H1 (cell line): ENCODE measurements around the gene P2RX6. TPM values are rescaled to one million over a fixed set of nuclear protein-coding genes. Genes with fewer than 3 reads are reported as not detected.
A peak's percentile ranks its signal among the peaks of the same experiment; 100 is the strongest.

Experiments
- CTCF ChIA-PET: fragments of 300-600 bp; sonication (Branson Sonifier 250); formaldehyde crosslinking; loops from one replicate; lab custom pipeline; 2021; ENCODE audit not compliant: partially characterized antibody; lab: Charles Lee
- POLR2A ChIA-PET: fragments of 300-600 bp; sonication (Branson Sonifier 250); formaldehyde crosslinking; loops from one replicate; lab custom pipeline; 2021; ENCODE audit warnings: inconsistent platforms; ENCODE audit not compliant: partially characterized antibody; lab: Charles Lee
- DNase-seq, 2 experiments: peaks; one replicate each; pipeline versions ENCODE4 v3.0.0 to v3.0.0-alpha.2; 2010 to 2022; ENCODE audit warnings: low spot score in 2 of 2, low read depth in 1 of 2, mixed read lengths in 1 of 2
- FAIRE-seq: peaks from 2 replicates; lab custom pipeline; 2011; peaks lifted over from hg19 to GRCh38; lab: Jason Lieb, UNC
- H2AFZ ChIP-seq: 2 replicates; pipeline ENCODE4 v1.8.1; 2012; ENCODE audit warnings: low read length, inconsistent platforms
- H2AK5ac ChIP-seq: 2 replicates; pipeline ENCODE4 v1.6.1; 2013; ENCODE audit warnings: low read depth, low read length
- H2BK120ac ChIP-seq: replicated peaks from 2 replicates; pipeline ENCODE3; 2013; ENCODE audit warnings: low read depth, low read length, inconsistent platforms
- H2BK12ac ChIP-seq: 2 replicates; pipeline ENCODE4 v1.6.1; 2013; ENCODE audit warnings: low read depth, low read length
- H2BK15ac ChIP-seq: 2 replicates; pipeline ENCODE4 v1.6.1; 2013; ENCODE audit warnings: low read length
- H2BK20ac ChIP-seq: 2 replicates; pipeline ENCODE4 v1.6.1; 2013; ENCODE audit warnings: low read length
- H2BK5ac ChIP-seq: 2 replicates; pipeline ENCODE4 v1.6.1; 2013; ENCODE audit warnings: low read depth, low read length
- H3K14ac ChIP-seq: 2 replicates; pipeline ENCODE4 v1.6.1; 2013; ENCODE audit warnings: inconsistent platforms; ENCODE audit not compliant: insufficient read length
- H3K18ac ChIP-seq: 2 replicates; pipeline ENCODE4 v1.6.1; 2013; ENCODE audit warnings: low read length; ENCODE audit errors: extremely low read depth
- H3K23ac ChIP-seq: 2 replicates; pipeline ENCODE4 v1.6.1; 2013; ENCODE audit warnings: inconsistent platforms; ENCODE audit not compliant: insufficient read length
- H3K23me2 ChIP-seq: 2 replicates; pipeline ENCODE4 v1.6.1; 2013; ENCODE audit warnings: low read depth, low read length
- H3K27ac ChIP-seq: 2 replicates; pipeline ENCODE4 v1.6.1; 2011; ENCODE audit warnings: low read depth, low read length, inconsistent platforms
- H3K27me3 ChIP-seq, 4 experiments: replicated peaks in 1 of 4; 1 replicate in 1 of 4; 2 replicates in 3 of 4; pipeline versions ENCODE4 v1.6.1 to v1.8.1; 2011 to 2013; ENCODE audit warnings: low read length in 3 of 4, mild to moderate bottlenecking in 3 of 4, inconsistent platforms in 2 of 4, mixed read lengths in 2 of 4, moderate library complexity in 1 of 4; ENCODE audit not compliant: control insufficient read depth in 3 of 4, insufficient read depth in 3 of 4; ENCODE audit errors: extremely low read depth in 1 of 4
- H3K36me3 ChIP-seq, 4 experiments: 2 replicates each; pipeline versions ENCODE4 v1.6.1 to v1.8.1; 2011 to 2013; ENCODE audit warnings: mild to moderate bottlenecking in 4 of 4, low read length in 3 of 4, moderate library complexity in 2 of 4, control low read depth in 1 of 4, inconsistent platforms in 1 of 4; ENCODE audit not compliant: insufficient read depth in 4 of 4, control insufficient read depth in 2 of 4
- H3K4ac ChIP-seq: replicated peaks from 2 replicates; pipeline ENCODE3; 2013; ENCODE audit warnings: low read length, low read depth, mixed read lengths, inconsistent platforms; ENCODE audit not compliant: insufficient read length
- H3K4me1 ChIP-seq, 4 experiments: replicated peaks in 1 of 4; 1 replicate in 1 of 4; 2 replicates in 3 of 4; pipeline versions ENCODE4 v1.6.1 to v1.8.1; 2011 to 2013; ENCODE audit warnings: low read length in 3 of 4, inconsistent platforms in 2 of 4, mixed read lengths in 1 of 4; ENCODE audit not compliant: insufficient read depth in 4 of 4, control insufficient read depth in 3 of 4
- H3K4me2 ChIP-seq, 2 experiments: 2 replicates each; pipeline versions ENCODE4 v1.6.1 to v1.8.1; 2011 to 2013; ENCODE audit warnings: low read depth in 2 of 2, low read length in 2 of 2, control low read depth in 1 of 2, inconsistent platforms in 1 of 2, mild to moderate bottlenecking in 1 of 2; ENCODE audit not compliant: insufficient read depth in 1 of 2
- H3K4me3 ChIP-seq, 4 experiments: fragments of 200-600, 300-600 bp in 1 of 4; sonication (generic), shearing (Covaris generic), sonication (Bioruptor Twin) in 1 of 4; 2 replicates each; pipeline versions ENCODE4 v1.5.1 to v1.8.1; 2011 to 2016; ENCODE audit warnings: low read length in 4 of 4, low read depth in 3 of 4, control low read depth in 2 of 4, inconsistent platforms in 2 of 4, mild to moderate bottlenecking in 2 of 4, mixed read lengths in 1 of 4, moderate library complexity in 1 of 4; ENCODE audit not compliant: insufficient read depth in 2 of 4; ENCODE audit errors: extremely low read depth in 1 of 4
- H3K56ac ChIP-seq: replicated peaks from 2 replicates; pipeline ENCODE3; 2013; ENCODE audit warnings: low read depth, mild to moderate bottlenecking, mixed read lengths, low read length, inconsistent platforms; ENCODE audit not compliant: insufficient read length
- H3K79me1 ChIP-seq: 2 replicates; pipeline ENCODE4 v1.6.1; 2013; ENCODE audit warnings: low read depth, low read length, control low read depth
- H3K79me2 ChIP-seq, 2 experiments: 2 replicates each; pipeline versions ENCODE4 v1.6.1 to v1.8.1; 2012 to 2013; ENCODE audit warnings: low read length in 2 of 2, mild to moderate bottlenecking in 2 of 2, inconsistent platforms in 1 of 2; ENCODE audit not compliant: insufficient read depth in 2 of 2, control insufficient read depth in 1 of 2
- H3K9ac ChIP-seq, 4 experiments: replicated peaks in 1 of 4; 1 replicate in 1 of 4; 2 replicates in 3 of 4; pipeline versions ENCODE4 v1.6.1 to v1.8.1; 2011 to 2013; ENCODE audit warnings: low read depth in 3 of 4, low read length in 3 of 4, control low read depth in 2 of 4, mild to moderate bottlenecking in 2 of 4, moderate library complexity in 2 of 4, inconsistent platforms in 1 of 4; ENCODE audit errors: extremely low read depth in 1 of 4
- H3K9me3 ChIP-seq, 2 experiments: 2 replicates each; pipeline versions ENCODE4 v1.6.1 to v1.8.1; 2012 to 2013; ENCODE audit warnings: mild to moderate bottlenecking in 2 of 2, moderate library complexity in 2 of 2, control low read depth in 1 of 2, inconsistent platforms in 1 of 2, low read depth in 1 of 2, low read length in 1 of 2, mixed read lengths in 1 of 2; ENCODE audit not compliant: insufficient read depth in 2 of 2
- H4K20me1 ChIP-seq, 2 experiments: replicated peaks in 1 of 2; 2 replicates each; pipeline versions ENCODE3 to v1.8.1; 2011 to 2013; ENCODE audit warnings: inconsistent platforms in 2 of 2, low read length in 2 of 2, mild to moderate bottlenecking in 1 of 2; ENCODE audit not compliant: insufficient read depth in 2 of 2, control insufficient read depth in 1 of 2
- H4K5ac ChIP-seq: 2 replicates; pipeline ENCODE4 v1.6.1; 2013; ENCODE audit warnings: low read length, low read depth, mixed read lengths, inconsistent platforms; ENCODE audit not compliant: insufficient read length
- H4K8ac ChIP-seq: 2 replicates; pipeline ENCODE4 v1.8.0; 2013; ENCODE audit warnings: mild to moderate bottlenecking, moderate library complexity, low read length, inconsistent platforms; ENCODE audit not compliant: insufficient read depth; ENCODE audit errors: extremely low read depth
- H4K91ac ChIP-seq: replicated peaks from 2 replicates; pipeline ENCODE3; 2013; ENCODE audit warnings: low read length, mixed read lengths, inconsistent platforms; ENCODE audit not compliant: insufficient read length
- SIN3A ChIP-seq, 2 experiments: IDR thresholded peaks in 1 of 2; conservative IDR thresholded peaks in 1 of 2; 2 replicates each; pipeline ENCODE4 v1.6.1; 2011 to 2012; ENCODE audit warnings: low read length in 2 of 2, improper control_type of control experiment in 1 of 2, low read depth in 1 of 2, mild to moderate bottlenecking in 1 of 2
- WGBS, 2 experiments: shearing (Covaris generic) in 1 of 2; methylation state at CpG; one replicate each; pipeline versions ENCODE4 v1.1.6 to v1.1.7; 2013 to 2015; ENCODE audit warnings: low lambda C conversion rate in 2 of 2, mixed read lengths in 2 of 2, inconsistent platforms in 1 of 2, low coverage in 1 of 2, missing lambda C conversion rate in 1 of 2; ENCODE audit not compliant: insufficient replicate concordance in 2 of 2, insufficient coverage in 1 of 2, insufficient read length in 1 of 2; ENCODE audit errors: extremely low coverage in 1 of 2, missing lambda C conversion rate in 1 of 2; 5-methylcytosine and 5-hydroxymethylcytosine counted together
- polyA plus RNA-seq, 7 experiments: library from polyadenylated mRNA; depleted of rRNA in 3 of 7; stranded (reverse) in 5 of 7; unstranded in 2 of 7; fragments of >200 nt in 5 of 7; fragments of 200-250 nt in 2 of 7; gene quantifications; 1 replicate in 5 of 7; 2 replicates in 1 of 7; 4 replicates in 1 of 7; pipeline versions ENCODE4 v1.2.1 to v1.2.3, GENCODE V29; 2011 to 2013; ENCODE audit warnings: missing spikeins in 2 of 7, mixed read lengths in 2 of 7
- total RNA-seq: library from RNA; stranded (reverse); fragmentation: NEBNext Ultra II Directional; extraction: Animal tissue kit (Norgen Biotek cat#: 25700); gene quantifications from 2 replicates; pipeline ENCODE4 v1.2.1, GENCODE V29; 2021

The P2RX6 gene
- total and polyA plus RNA-seq, 2 of the 8 experiments (the other 6 are each of a cell fraction or from before 2014, with no cell fraction given), result 0.09 TPM; not detected in 1

DNA sequence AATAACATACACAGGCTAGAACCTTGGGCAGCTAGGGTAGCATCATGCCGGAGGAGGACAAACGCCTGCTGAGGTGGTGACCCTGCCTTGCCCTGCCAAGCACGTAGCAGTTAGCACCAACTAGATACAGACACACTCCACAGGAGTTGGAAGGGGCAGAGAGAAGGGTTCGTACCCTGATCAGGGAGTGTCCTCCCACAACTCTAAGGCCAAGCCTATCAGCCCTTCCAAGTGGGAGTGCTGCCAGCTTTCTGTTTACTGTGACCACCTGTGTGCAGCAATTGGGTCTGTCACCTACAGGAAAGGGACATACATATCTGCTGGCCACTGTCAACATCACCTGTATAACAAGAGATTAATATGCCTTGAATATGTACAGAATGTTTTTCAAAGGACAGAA is 11.2 kb upstream of the P2RX6 start:
- no peak overlapping the region for H2BK20ac ChIP-seq
- H3K36me3 ChIP-seq, result peaks cover 2 to 10% (median 4%) of the 10 kb centered on the region in 4 experiments; a peak in 5 of 8 replicates
- no peak overlapping the region for H2AFZ ChIP-seq
- H3K79me2 ChIP-seq, result no peaks in the 10 kb centered on the region; a peak in 1 of 4 replicates
- ChIA-PET CTCF (interaction anchor here (0.7 to 3.0 kb wide), 8 partner anchors 10 to 83 kb away, joined by 3 to 11 read pairs (median 4); no protein-coding TSS in a partner anchor), POLR2A (interaction anchor here (1.2 to 2.2 kb wide), 3 partner anchors 8 to 22 kb away, joined by 3 to 10 read pairs (median 6); partner anchors contain the start of genes LZTR1 and P2RX6)
- H3K14ac ChIP-seq, result no peak overlapping the region
- H3K23ac ChIP-seq, result no peak overlapping the region
- H4K8ac ChIP-seq, result no peak overlapping the region; the same call in 1 of the 2 replicates
- peak overlapping the region in 1 of 2 experiments; percentile 82; a peak in 1 of 4 replicates for H3K4me2 ChIP-seq
- peaks cover 2% of the 10 kb centered on the region; the same call in 1 of the 2 replicates for H3K79me1 ChIP-seq
- no peak overlapping the region for H2BK5ac ChIP-seq
- no peak overlapping the region for H3K56ac ChIP-seq
- peaks cover 12% of the 10 kb centered on the region; the same call in 1 of the 2 replicates for H3K23me2 ChIP-seq
- H3K4me3 ChIP-seq, result peak overlapping the region in 1 of 4 experiments; percentile 99; a peak in 1 of 8 replicates
- H4K20me1 ChIP-seq, result peaks cover 6% of the 10 kb centered on the region in 2 experiments
- DNase-seq, result no peak
- no peak overlapping the region for H2BK12ac ChIP-seq
- H3K4me1 ChIP-seq, result peaks cover 0 to 12% (median 8%) of the 10 kb centered on the region in 4 experiments; a peak in 5 of 7 replicates
- no peaks in the 10 kb centered on the region for H3K27me3 ChIP-seq
- H3K4ac ChIP-seq, result no peak overlapping the region
- no peak overlapping the region for H3K27ac ChIP-seq
- H2BK15ac ChIP-seq, result no peak overlapping the region
- no peak for FAIRE-seq
- H3K9ac ChIP-seq, result no peak overlapping the region
- H3K18ac ChIP-seq, result no peak overlapping the region
- H3K9me3 ChIP-seq, result no peaks in the 10 kb centered on the region
- H2BK120ac ChIP-seq, result no peak overlapping the region
- H4K5ac ChIP-seq, result no peak overlapping the region
- peak overlapping the region; percentile 75; the same call in 1 of the 2 replicates for H2AK5ac ChIP-seq
- no peak overlapping the region for H4K91ac ChIP-seq
- 94% methylated on average over 4 of the region's 4 CpGs; no CpG with 5 or more reads in 1 of the 2 experiments for WGBS, 2 experiments
- TF ChIP-seq SIN3A (conservative IDR thresholded peaks at IDR 0.05 in 1 of 2, IDR thresholded peaks at IDR 0.05 in 1 of 2; ENCODE audit: low read depth in 1 of 2, low read length in 2 of 2), result no peak
